HG03066 (cell line): ENCODE data around the gene SPATA20.

Experiments
- ATAC-seq: cut with Tn5 transposase; IDR thresholded peaks from one replicate; pipeline ENCODE4 v1.9.1; 2021; ENCODE audit warnings: low read depth; ENCODE audit not compliant: unreplicated experiment

SPATA20 gene

DNA sequence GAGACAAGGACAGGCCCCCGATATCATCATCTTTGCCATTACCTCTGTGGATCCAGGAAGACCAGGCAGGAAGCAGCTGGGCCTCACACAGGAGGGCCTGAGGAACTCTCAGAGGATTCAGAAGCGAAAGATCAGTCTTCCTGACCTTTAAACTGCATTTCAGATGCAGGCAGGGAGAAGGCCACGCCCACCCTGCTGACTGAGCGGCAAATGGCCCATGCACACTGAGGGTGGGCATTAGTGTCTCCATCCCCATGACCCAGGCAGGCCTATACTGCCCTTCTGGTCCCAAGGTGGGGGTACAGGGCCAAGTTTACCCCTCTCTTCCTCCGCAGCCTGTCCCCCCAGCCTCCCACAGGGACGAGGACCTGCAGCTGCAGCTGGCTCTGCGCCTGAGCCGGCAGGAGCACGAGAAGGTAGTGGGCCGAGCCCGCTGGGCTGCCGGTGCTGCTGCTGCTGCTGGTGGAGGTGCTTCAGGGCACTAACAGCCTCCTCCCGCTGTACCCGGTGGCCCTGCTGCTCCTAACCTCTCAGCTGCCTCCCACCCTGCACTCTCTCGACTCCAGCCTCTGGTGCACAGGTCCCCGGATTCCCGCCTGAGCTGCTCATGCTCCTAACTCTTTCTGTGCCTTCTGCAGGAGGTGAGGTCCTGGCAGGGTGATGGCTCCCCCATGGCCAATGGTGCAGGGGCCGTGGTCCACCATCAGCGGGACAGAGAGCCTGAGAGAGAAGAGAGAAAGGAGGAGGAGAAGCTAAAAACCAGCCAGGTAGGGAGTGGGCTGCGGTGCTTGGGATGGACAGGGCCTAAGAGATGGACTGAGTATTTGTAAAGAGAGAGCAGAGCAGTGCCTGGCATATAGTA, 8.2 kb upstream of the SPATA20 start:
- ATAC-seq, result no peak

DNA sequence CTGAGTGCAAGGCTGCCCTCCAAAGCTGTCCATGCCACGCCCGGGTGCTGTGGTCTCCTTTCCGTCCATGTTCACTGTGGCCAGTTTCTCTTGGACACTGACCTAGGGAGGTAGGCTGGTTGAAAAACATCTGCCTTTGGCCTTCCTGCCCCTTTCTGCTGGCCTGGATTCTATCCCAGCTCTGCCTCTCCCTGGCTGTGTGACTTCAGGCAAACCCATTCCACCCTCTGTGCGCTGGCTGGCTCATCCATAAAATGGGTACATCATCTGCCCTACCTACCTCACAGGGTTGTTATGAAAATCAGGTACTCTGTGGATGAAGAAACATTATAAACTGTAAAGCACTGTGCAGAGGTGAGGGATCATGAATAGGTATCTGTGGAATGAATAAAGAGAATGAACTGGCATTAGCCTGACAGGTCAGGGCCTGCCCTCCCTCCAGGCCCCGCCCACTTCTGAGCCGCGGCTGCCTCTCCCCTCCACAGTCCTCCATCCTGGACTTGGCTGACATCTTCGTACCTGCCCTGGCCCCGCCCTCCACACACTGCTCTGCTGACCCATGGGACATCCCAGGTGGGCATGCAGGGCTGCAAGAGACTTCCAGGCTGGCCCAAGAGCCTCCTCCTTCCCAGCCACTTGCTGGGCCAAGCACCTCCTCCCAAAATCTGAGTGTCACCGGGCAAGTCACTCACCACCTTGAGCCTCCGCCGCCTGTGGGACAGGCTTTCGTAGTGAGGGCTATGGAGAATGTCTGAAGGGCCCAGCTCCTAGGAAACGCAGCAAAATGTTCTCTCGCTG, 7.0 kb upstream of the SPATA20 start:
- no peak for ATAC-seq

DNA sequence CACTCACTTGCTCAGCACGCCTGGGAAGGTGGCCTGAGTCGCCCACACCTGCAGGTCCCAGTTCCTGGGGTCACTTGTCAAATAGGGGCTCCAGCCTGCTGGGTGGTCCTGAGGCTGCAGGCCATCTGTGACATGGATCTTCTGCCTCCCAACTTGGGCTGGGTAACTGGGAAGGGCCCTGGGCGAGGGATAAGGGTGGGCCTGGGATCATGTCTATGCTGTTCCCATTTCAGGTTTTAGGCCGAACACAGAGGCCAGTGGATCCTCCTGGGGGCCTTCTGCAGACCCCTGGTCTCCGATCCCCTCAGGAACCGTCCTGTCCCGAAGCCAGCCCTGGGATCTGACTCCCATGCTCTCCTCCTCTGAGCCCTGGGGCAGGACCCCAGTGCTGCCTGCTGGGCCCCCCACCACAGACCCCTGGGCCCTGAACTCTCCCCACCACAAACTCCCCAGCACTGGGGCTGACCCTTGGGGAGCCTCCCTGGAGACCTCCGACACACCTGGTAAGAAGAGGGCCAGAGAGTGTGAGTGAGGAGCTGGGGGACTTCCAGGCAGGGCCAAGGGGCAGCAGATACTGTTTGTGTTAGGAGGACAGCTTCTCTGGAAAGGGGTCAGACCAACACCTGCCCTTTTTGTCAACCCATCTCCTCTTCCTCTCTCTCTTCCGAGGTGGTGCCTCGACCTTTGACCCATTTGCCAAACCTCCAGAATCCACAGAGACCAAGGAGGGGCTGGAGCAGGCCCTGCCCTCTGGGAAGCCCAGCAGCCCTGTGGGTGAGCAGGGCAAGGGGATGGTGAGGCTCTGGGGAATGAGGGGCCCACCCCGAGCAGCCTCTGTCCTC, 6.2 kb upstream of the SPATA20 start:
- ATAC-seq, result no peak

DNA sequence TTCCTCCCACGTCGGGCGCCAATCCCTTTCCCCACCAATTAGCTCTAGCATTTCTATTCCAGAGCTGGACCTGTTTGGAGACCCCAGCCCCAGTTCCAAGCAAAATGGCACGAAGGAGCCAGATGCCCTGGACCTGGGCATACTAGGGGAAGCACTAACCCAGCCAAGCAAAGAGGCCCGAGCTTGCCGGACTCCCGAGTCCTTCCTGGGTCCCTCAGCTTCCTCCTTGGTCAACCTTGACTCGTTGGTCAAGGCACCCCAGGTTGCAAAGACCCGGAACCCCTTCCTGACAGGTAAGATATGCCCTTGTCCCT, 5.6 kb upstream of the SPATA20 start:
- no peak for ATAC-seq

DNA sequence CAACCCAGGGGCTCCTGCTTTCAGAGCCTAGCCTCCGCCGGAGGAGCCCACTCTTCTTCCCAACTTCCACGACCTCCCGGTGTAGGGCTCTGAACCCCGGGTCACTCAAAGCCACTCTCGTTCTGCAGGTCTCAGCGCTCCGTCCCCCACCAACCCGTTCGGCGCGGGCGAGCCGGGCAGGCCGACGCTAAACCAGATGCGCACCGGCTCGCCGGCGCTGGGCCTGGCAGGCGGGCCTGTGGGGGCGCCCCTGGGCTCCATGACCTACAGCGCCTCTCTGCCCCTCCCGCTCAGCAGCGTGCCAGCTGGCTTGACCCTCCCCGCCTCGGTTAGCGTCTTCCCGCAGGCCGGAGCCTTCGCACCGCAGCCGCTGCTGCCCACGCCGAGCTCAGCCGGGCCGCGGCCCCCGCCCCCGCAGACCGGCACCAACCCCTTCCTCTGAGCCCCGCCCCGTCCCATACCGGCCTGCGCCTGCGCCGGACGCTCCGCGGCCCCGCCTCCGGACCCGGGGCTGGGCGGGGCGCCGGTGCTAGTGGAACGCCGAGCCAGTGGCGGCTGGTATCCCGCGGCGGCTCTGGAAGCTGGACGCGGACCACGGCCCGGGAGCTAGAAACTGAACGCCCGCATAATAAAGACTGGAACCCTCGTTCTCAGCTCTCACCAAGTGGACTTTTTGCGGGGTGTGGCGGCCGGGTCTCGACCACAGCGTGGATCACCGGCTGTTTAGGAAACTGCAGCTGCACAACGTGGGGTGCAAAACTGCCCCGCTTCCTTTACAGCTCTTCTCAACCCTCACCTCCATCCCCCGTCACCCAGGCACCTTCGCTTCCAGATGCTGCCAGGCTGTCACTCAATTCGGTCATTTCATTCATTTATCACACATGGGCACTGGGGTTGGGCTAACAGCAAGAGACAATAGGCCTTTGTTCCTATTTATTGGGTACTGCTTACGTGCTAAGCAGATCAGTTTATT, 5.0 kb upstream of the SPATA20 start:
- peak; percentile 75 for ATAC-seq

DNA sequence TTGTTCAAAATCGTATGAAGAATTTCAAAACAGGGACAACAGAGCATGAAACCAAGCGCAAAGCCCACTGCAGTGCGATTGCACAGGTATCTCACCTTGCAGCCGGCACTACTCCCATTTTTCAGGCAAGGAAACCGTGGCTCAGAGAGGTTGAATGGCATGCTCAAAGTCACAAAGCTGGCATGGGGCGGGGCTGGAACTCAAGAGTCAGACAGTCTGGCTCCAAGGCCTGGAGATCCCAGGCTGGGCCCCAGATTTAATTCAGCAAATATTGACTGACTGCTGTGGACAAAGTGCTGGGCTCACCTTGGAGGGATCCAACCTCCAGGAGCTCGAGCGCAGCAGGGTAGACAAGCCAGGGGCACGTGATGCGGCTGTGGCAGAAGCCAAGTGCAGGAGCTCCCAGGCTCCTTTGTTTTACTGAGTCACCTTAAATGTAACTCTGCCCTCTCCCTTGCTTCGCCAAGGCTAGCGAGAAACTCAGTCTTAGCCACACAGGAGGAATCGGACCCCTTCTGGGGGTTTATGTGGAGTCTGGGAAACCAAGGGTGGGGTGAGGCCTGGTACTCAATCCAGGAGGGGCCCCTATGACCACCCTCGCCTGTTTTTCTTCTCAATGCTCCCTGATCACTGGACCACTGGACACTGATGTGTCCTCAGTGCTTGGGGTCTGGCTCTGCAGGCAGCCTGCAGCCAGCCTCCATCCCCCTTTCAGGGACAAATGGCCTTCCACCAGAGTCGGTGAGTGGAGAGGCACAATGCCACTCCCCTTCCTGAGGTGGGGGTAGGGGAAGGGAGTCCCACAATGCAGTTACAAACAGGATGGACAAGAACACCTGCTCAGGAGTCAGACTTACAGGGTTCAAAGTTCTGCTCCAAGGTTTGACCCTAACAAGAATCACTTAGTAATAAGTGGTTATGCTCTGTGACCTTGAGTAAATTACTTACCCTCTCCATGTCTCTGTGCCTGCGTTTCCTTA, 3.9 kb upstream of the SPATA20 start:
- no peak for ATAC-seq

DNA sequence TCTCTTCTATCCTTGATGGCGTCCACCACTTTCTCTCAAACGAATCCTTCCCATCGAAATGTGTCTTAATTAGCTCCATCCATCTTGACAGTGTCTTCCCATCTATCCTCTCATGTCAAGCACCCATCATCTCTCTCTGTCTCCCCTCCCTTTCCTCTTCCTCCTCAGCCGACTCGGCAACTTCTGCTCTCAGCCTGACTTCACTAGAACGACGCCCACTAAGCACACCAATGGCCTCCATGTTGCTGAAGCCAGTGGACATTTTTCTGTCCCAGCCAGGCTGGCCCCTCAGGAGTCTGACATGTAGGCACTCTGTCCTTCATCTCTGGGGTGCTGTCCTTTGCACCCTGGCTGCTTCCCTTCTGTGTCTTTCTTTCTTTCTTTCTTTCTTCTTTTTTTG, 2.5 kb upstream of the SPATA20 start:
- no peak for ATAC-seq

DNA sequence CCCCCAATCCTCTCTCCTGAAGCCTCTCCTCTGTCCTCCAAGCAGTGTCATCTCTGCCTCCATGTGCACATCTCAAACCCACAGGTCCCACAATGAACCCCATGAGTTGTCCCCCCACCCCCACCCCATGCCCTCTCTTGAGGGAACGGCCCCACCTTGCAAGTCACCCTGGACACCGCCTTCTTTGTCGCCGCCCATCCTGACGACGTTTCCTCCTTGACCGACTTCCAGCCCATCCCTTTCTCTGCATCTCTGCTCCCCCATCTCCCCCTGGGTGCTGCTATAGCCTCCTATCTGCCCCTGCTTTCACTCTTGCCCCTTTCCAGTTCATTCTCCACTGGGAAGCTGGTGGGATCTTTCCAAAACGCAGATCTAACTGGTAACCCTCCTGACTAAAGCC, 1.7 kb upstream of the SPATA20 start:
- ATAC-seq, result no peak

DNA sequence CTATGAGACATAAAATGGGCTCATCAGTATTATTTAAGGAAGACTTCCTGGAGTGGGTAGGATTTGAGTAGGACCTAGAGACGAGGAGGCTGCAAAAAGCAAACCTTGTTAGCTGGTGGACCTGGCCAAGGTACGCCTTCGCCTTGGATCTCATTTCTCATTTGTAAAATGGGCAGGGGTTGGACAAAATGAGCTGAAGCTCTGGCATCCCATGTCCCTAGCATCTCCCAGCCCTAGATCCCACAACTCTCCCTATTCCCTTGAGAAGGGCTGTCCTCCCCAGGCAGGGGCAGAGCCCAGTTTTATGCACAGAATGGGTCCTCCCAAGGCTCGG, 306 bp upstream of the SPATA20 start:
- no peak for ATAC-seq

DNA sequence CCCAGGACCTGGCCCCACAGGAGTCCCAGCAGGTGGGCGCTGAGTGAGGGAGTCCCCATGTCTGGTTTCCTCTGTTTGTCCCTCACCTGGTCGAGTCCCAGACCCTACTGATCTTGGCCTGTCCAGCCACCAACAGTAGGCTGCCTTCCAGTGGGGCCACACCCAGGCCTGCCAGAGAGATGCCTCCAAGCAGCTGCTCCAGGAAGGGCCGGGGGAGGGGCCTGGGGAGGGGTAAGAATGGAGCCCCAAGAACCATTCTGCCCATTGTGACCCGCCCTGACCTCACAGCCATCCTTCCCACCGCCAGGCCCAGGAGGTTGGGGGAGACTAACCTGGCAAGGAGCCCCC, 736 bp downstream of the SPATA20 start:
- no peak for ATAC-seq

DNA sequence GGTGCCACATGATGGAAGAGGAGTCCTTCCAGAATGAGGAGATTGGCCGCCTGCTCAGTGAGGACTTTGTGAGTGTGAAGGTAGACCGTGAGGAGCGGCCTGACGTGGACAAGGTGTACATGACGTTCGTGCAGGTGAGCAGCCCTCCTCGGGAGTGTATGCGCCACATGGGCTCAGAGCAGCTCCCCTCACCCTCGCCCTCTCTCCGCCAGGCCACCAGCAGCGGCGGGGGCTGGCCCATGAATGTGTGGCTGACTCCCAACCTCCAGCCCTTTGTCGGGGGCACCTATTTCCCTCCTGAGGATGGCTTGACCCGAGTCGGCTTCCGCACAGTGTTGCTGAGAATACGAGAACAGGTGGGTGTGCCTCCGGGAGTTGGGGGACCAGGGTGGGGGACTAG, 1.9 kb downstream of the SPATA20 start:
- no peak for ATAC-seq

DNA sequence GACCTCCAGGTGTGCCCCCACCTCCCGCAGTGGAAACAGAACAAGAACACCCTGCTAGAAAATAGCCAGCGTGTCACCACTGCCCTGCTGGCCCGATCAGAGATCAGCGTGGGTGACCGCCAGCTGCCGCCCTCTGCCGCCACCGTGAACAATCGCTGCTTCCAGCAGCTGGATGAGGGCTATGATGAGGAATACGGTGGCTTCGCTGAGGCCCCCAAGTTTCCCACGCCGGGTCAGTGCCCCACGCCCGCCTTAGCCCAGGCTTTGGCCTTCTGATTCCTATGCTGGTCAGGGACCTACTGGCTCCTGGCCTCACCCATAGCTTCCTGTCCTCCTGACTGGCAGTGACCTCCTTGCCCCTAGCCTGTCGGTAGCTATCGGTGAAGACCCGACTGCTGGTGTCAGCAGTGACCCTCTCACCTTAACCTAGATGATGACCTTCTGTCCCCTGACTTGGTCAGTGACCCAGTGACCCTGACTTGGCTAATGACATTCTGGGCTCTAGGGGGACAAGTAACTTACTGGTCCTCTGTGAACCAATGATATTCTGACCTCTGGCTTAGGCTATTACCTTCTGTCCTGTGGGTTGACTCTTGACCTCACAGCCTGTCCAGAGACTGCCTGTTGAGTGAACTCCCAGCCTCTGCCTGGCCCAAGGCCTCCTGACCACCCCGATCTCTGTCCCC, 2.4 kb downstream of the SPATA20 start:
- no peak for ATAC-seq

DNA sequence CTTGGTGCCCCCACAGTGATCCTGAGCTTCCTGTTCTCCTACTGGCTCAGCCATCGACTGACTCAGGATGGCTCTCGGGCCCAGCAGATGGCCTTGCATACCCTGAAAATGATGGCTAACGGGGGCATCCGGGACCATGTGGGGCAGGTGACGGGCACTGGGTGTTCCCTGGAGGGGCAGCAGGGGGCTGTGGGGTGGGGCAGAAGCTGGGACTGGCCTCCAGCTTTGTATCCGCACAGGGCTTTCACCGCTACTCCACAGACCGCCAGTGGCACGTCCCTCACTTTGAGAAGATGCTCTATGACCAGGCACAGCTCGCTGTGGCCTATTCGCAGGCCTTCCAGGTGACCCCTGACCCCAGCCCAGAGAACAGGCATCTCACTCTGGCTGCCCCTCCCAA, 3.0 kb downstream of the SPATA20 start:
- ATAC-seq, result no peak

DNA sequence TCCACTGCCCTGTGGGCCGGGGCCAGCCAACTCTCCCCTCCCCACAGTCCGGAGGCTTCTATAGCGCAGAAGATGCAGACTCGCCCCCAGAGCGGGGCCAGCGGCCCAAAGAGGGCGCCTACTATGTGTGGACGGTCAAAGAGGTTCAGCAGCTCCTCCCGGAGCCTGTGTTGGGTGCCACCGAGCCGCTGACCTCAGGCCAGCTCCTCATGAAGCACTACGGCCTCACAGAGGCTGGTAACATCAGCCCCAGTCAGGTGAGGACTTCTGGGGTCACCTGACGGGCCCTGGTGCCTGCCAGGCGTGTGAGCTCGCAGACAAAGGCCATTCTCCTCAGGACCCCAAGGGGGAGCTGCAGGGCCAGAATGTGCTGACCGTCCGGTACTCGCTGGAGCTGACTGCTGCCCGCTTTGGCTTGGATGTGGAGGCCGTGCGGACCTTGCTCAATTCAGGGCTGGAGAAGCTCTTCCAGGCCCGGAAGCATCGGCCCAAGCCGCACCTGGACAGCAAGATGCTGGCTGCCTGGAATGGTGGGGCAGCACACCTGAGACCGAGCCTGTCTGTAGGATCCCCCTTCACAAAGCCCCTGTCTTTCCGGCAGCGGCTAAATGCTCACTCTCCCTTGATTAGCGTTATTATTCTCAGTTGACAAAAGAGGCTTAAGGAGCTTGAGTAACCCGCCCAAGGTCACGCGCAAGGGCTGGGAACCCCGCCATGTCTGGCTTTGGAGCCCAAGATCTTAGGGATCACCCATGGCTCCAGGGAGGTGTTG, 3.9 kb downstream of the SPATA20 start:
- ATAC-seq, result no peak

DNA sequence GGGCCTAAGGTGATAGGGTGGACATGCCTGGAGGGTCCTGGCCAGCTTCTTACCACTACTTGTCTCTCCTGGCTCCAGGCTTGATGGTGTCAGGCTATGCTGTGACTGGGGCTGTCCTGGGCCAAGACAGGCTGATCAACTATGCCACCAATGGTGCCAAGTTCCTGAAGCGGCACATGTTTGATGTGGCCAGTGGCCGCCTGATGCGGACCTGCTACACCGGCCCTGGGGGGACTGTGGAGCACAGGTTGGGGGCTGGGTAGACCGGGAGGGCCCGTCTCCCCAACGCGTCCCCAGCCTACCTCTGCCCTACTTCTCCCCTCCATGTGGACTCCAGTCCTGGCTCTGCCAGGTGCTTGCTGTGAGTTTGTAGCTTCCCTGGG, 4.5 kb downstream of the SPATA20 start:
- ATAC-seq, result no peak

DNA sequence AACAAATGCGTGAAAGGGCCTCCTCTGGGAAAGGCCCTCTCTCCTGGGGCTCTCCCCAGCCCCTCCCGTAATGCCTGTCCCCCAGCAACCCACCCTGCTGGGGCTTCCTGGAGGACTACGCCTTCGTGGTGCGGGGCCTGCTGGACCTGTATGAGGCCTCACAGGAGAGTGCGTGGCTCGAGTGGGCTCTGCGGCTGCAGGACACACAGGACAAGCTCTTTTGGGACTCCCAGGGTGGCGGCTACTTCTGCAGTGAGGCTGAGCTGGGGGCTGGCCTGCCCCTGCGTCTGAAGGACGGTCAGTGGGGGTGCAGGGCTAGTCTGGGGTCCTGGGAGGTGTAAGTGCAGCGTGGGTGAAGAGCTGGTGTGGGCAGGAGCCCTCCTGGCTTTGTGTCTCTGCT, 4.9 kb downstream of the SPATA20 start:
- no peak for ATAC-seq

DNA sequence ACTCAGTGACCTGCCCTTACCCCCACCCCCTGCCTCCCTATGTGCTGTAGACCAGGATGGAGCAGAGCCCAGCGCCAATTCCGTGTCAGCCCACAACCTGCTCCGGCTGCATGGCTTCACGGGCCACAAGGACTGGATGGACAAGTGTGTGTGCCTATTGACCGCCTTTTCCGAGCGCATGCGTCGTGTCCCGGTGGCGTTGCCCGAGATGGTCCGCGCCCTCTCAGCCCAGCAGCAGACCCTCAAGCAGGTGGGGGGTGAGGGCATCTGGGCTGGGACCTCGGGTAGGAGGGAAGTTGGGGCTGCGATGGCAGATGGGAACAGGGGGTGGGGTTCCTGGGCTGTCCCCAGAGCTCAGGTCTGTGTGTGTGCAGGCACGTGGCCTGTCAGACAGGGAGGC, 7.2 kb downstream of the SPATA20 start:
- ATAC-seq, result no peak

DNA sequence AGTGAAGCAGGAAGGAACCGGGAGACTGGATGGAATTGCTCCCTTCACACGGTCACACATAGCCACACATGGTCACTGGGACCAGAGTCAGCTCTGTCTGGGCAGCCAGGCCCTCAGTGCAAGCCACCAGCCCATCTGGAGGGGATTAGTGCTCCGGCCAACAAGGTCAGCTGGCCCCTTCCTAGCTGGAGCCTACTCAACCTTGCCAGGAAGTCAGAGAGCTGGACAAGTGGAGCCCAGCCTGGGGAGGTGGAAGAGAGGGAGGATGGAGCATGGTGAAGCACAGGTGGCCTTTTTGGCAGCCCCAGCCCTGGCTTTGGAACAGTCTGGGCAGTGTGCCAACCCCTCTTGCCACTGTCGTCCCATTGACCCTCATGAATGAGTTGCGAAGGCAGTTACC, 9.8 kb downstream of the SPATA20 start:
- no peak for ATAC-seq
